ENCODE results near the gene SMPD2.
A peak's percentile ranks its signal among the peaks of the same experiment; 100 is the strongest.

SMPD2 gene

GRCh38 chr6:109478222-109478805 lies 37.8 kb downstream of the SMPD2 start:
- peaks cover 59% of the 10 kb centered on the region for H3K4me1 ChIP-seq (ENCODE audit: insufficient read depth, low read length, severe bottlenecking)
- H3F3A ChIP-seq (ENCODE audit: insufficient read depth, low read length), result no peaks in the 10 kb centered on the region
- peak overlapping the region; percentile 95 for H3K4me3 ChIP-seq (ENCODE audit: low read depth, low read length, poor library complexity, severe bottlenecking)
- peak overlapping the region; percentile 80 for H3K27ac ChIP-seq (ENCODE audit: low read depth, low read length, poor library complexity, severe bottlenecking)
- peaks cover 80% of the 10 kb centered on the region for H3K36me3 ChIP-seq (ENCODE audit: insufficient read depth, low read length)
- H3K27me3 ChIP-seq (ENCODE audit: insufficient read depth, low read length), result no peaks in the 10 kb centered on the region
- no peaks in the 10 kb centered on the region for H3K9me2 ChIP-seq (ENCODE audit: low read depth, low read length)
- peak overlapping the region; percentile 64 for H3K9ac ChIP-seq (ENCODE audit: low read length)
- H3K4me2 ChIP-seq (ENCODE audit: low read length), result peak overlapping the region; percentile 98
- no peaks in the 10 kb centered on the region for H4K20me1 ChIP-seq (ENCODE audit: insufficient read depth, low read length)
- H3K79me2 ChIP-seq (ENCODE audit: insufficient read depth, low read length), result peaks cover 62% of the 10 kb centered on the region
- TF ChIP-seq EZH2 (IDR thresholded peaks at IDR 0.05; ENCODE audit: borderline replicate concordance, low read length) (no peak), CTCF (IDR thresholded peaks at IDR 0.05; ENCODE audit: low read length) (no peak)
- no peak overlapping the region for H2AFZ ChIP-seq (ENCODE audit: low read length)
- H3K9me3 ChIP-seq (ENCODE audit: low read length), result no peaks in the 10 kb centered on the region

- Histone ChIP-seq H3F3A (ENCODE audit: insufficient read depth, low read length) (no peaks in the 10 kb centered on the region), H3K9me2 (ENCODE audit: low read depth, low read length) (no peaks in the 10 kb centered on the region), H4K20me1 (ENCODE audit: insufficient read depth, low read length) (no peaks in the 10 kb centered on the region), H2AFZ (ENCODE audit: low read length) (no peak overlapping the region), H3K79me2 (ENCODE audit: insufficient read depth, low read length) (peaks cover 62% of the 10 kb centered on the region), H3K27me3 (ENCODE audit: insufficient read depth, low read length) (no peaks in the 10 kb centered on the region), H3K27ac (ENCODE audit: low read depth, low read length, poor library complexity, severe bottlenecking) (peak overlapping the region; percentile 80), H3K36me3 (ENCODE audit: insufficient read depth, low read length) (peaks cover 73% of the 10 kb centered on the region), H3K4me1 (ENCODE audit: insufficient read depth, low read length, severe bottlenecking) (peaks cover 59% of the 10 kb centered on the region), H3K9me3 (ENCODE audit: low read length) (no peaks in the 10 kb centered on the region), H3K4me3 (ENCODE audit: low read depth, low read length, poor library complexity, severe bottlenecking) (peak overlapping the region; percentile 95), H3K9ac (ENCODE audit: low read length) (peak overlapping the region; percentile 64), H3K4me2 (ENCODE audit: low read length) (peak overlapping the region; percentile 98)
- TF ChIP-seq EZH2 (IDR thresholded peaks at IDR 0.05; ENCODE audit: borderline replicate concordance, low read length), result no peak
- no peak for TF ChIP-seq CTCF (IDR thresholded peaks at IDR 0.05; ENCODE audit: low read length)
Measured at GRCh38 chr6:109478841-109479624, 38.5 kb downstream of the SMPD2 start.

GRCh38 chr6:109480993-109481480 lies 40.5 kb downstream of the SMPD2 start:
- Histone ChIP-seq H4K20me1 (ENCODE audit: insufficient read depth, low read length) (no peaks in the 10 kb centered on the region), H3F3A (ENCODE audit: insufficient read depth, low read length) (no peaks in the 10 kb centered on the region), H3K9ac (ENCODE audit: low read length) (peak overlapping the region; percentile 7; the same call in 1 of the 2 replicates), H3K27me3 (ENCODE audit: insufficient read depth, low read length) (no peaks in the 10 kb centered on the region), H3K79me2 (ENCODE audit: insufficient read depth, low read length) (peaks cover 56% of the 10 kb centered on the region), H3K36me3 (ENCODE audit: insufficient read depth, low read length) (peaks cover 54% of the 10 kb centered on the region), H3K4me3 (ENCODE audit: low read depth, low read length, poor library complexity, severe bottlenecking) (peak overlapping the region; percentile 95), H3K9me3 (ENCODE audit: low read length) (no peaks in the 10 kb centered on the region), H2AFZ (ENCODE audit: low read length) (no peak overlapping the region), H3K4me2 (ENCODE audit: low read length) (peak overlapping the region; percentile 98), H3K9me2 (ENCODE audit: low read depth, low read length) (no peaks in the 10 kb centered on the region), H3K27ac (ENCODE audit: low read depth, low read length, poor library complexity, severe bottlenecking) (peak overlapping the region; percentile 38), H3K4me1 (ENCODE audit: insufficient read depth, low read length, severe bottlenecking) (peaks cover 59% of the 10 kb centered on the region)
- TF ChIP-seq EZH2 (IDR thresholded peaks at IDR 0.05; ENCODE audit: borderline replicate concordance, low read length), result no peak
- TF ChIP-seq CTCF (IDR thresholded peaks at IDR 0.05; ENCODE audit: low read length), result no peak
